GM21515 (cell line): ENCODE results near the gene PLEKHH1.
"Not testable (repeated sequence)": the region's sequence is repeated elsewhere in the genome, so short reads cannot be mapped to it uniquely, and the experiment has no call there.

Source experiments
- ATAC-seq: cut with Tn5 transposase; IDR thresholded peaks from one replicate; pipeline ENCODE4 v1.9.1; 2021; ENCODE audit not compliant: unreplicated experiment

PLEKHH1 gene

GRCh38 chr14:67620217-67620785 is 87.2 kb downstream of the PLEKHH1 start:
- no peak for ATAC-seq

- ATAC-seq, result no peak
Observed at GRCh38 chr14:67622675-67623074, 89.6 kb downstream of the PLEKHH1 start.

GRCh38 chr14:67623114-67623513 is 90.0 kb downstream of the PLEKHH1 start:
- no peak for ATAC-seq

GRCh38 chr14:67626131-67626530 is 93.0 kb downstream of the PLEKHH1 start:
- not testable (repeated sequence) for ATAC-seq

GRCh38 chr14:67627519-67627918 is 94.4 kb downstream of the PLEKHH1 start:
- no peak for ATAC-seq

GRCh38 chr14:67630186-67630585 is 97.1 kb downstream of the PLEKHH1 start:
- no peak for ATAC-seq

- no peak for ATAC-seq
Observed at GRCh38 chr14:67630938-67631337, 97.8 kb downstream of the PLEKHH1 start.

- no peak for ATAC-seq
Observed at GRCh38 chr14:67633451-67634147, 100.5 kb downstream of the PLEKHH1 start.

GRCh38 chr14:67636361-67636919 is 103.3 kb downstream of the PLEKHH1 start:
- ATAC-seq, result no peak

GRCh38 chr14:67638642-67639041 is 105.6 kb downstream of the PLEKHH1 start:
- no peak for ATAC-seq
